Psoas muscle (tissue), 8 donors: ENCODE measurements around the gene DYNC1LI1. TPM values are rescaled to one million over a fixed set of nuclear protein-coding genes. Genes with fewer than 3 reads are reported as not detected.
A peak's percentile ranks its signal among the peaks of the same experiment; 100 is the strongest.

Experiments used
- ATAC-seq, 4 donors: fragments of 200-7000 bp; cut with Tn5 transposase; one replicate each; pipeline ENCODE4 v1.9.1; 2020; ENCODE audit warnings: moderate library complexity in 3 of 4, mild to moderate bottlenecking in 2 of 4
- DNase-seq, 2 donors: peaks; one replicate each; pipeline ENCODE4 v3.0.0-alpha.2; 2020
- H3K27ac ChIP-seq: fragments of 200-600 bp; one replicate; pipeline ENCODE4 v1.8.0; 2022
- H3K27me3 ChIP-seq, 3 donors: fragments of 200-600 bp in 1 of 3; one replicate each; pipeline versions ENCODE4 v1.6.1 to v1.8.0; 2013 to 2022; ENCODE audit warnings: low read length in 2 of 3, mild to moderate bottlenecking in 2 of 3, moderate library complexity in 1 of 3; ENCODE audit not compliant: insufficient read depth in 3 of 3
- H3K36me3 ChIP-seq, 2 donors: fragments of 200-600 bp in 1 of 2; one replicate each; pipeline versions ENCODE4 v1.6.1 to v1.8.0; 2013 to 2022; ENCODE audit warnings: low read depth in 1 of 2, mild to moderate bottlenecking in 1 of 2, moderate library complexity in 1 of 2; ENCODE audit not compliant: insufficient read depth in 1 of 2
- H3K4me1 ChIP-seq: fragments of 200-600 bp; one replicate; pipeline ENCODE4 v1.8.0; 2022
- H3K4me3 ChIP-seq: fragments of 200-600 bp; one replicate; pipeline ENCODE4 v1.8.0; 2022; ENCODE audit warnings: mild to moderate bottlenecking
- H3K9me3 ChIP-seq: fragments of 200-600 bp; one replicate; pipeline ENCODE4 v1.8.0; 2022
- WGBS, 3 donors: extraction: QIAGEN DNeasy Blood & Tissue Kit; methylation state at CpG; one replicate each; pipeline versions ENCODE4 v1.1.6 to v1.1.7; 2013; 5-methylcytosine and 5-hydroxymethylcytosine counted together
- intact Hi-C, 2 donors: fragments of 100-400 bp; cut with DNase I; formaldehyde crosslinking; loops; one replicate each; pipeline versions ENCODE4 v1.11.0 to v1.14.2; 2022
- polyA plus RNA-seq, 3 donors: library from polyadenylated mRNA; stranded (reverse); fragments of 200-250 nt; gene quantifications; one replicate each; pipeline ENCODE4 v1.2.3, GENCODE V29; 2013
- total RNA-seq, 4 donors: library from RNA; stranded (reverse); fragmentation: NEBNext Ultra II Directional in 2 of 4; extraction: Animal tissue kit (Norgen Biotek cat#: 25700) in 2 of 4; gene quantifications; one replicate each; pipeline versions ENCODE4 v1.2.1 to v1.2.4, GENCODE V29; 2021 to 2023
- TF ChIP-seq, protein P1 (sequence below): fragments of 200-600 bp; IDR thresholded peaks from one replicate; pipeline ENCODE4 v1.8.0; 2022; ENCODE audit warnings: antibody characterized with exemption
- donor health status: healthy with polysubstance abuse.
- donor health status: DM: no; HTN: no; CAD: no; lungs with moderate emphysema.
- donor health status: Bipolar disorder and iron deficiency.
- donor health status: healthy.
- donor health status: DM: yes; HTN: yes; CAD: no.
- donor health status: DM: no; HTN: no; CAD: no.
- donor health status: DM: no; HTN: no; CAD: no.
- donor health status: DM: yes; HTN: yes; CAD: no.

DYNC1LI1 gene
- total and polyA plus RNA-seq, 7 donors = 37.4 to 56.8 (median 47.3) TPM

DNA sequence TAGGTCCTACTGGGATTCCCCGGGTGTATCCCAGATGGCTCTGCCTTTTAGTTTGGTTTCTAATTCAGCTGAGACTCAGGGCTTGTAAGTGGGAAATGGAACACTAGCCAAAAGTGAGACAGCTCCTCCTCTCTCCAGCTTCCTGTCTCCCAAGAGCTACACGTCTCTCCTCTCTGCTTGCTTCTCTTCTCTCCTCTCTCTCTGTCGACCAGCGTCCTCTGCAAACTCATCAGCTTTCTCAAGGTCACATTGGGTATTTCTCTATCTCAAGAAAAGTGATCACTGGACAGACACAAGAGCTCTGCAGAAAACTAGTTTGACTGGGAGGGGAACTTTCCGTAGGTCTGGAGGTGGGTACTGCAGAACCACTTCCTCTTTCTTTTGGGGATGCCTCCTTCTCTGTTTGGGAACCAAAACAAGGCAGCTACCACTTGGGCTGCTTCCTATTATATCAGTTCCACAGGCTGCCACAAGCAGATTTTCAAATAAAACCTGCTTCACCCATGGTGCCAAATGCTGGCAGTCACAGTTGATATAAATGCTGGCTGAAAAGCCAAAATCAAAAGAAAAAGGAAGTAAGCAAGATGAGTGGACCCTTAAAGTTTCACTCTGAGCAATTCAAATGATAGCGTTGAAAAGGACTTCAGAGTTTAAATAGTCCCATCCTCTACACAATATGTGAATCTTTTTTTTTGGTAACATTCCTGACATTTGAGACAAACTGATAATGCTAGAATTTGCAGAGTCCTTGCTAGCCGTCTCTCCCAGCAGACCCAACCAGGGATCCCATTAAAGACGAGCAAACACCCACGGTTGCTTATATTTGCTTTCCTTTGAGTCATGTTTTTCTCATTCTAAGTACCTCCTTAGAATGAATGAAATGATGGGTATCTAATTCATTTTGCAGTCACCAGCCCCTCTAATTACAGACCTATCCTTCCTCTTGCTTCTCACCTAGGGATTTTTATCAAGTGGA is 7.2 kb upstream of the DYNC1LI1 start:
- peaks cover 0 to 3% (median 0%) of the 10 kb centered on the region in 3 donors for H3K27me3 ChIP-seq
- no peaks in the 10 kb centered on the region for H3K36me3 ChIP-seq
- ATAC-seq (no peak), DNase-seq (no peak)
- WGBS, 3 donors = 34 to 45% (median 38%) methylated on average over 9 of the region's 9 CpGs
- no peaks in the 10 kb centered on the region for H3K4me1 ChIP-seq
- intact Hi-C loops = loop anchor here in 1 of 2 donors (10.0 kb wide), 1 partner anchor 107 kb away; the partner anchor contains the start of gene CNOT10
- TF ChIP-seq, protein P1, sequence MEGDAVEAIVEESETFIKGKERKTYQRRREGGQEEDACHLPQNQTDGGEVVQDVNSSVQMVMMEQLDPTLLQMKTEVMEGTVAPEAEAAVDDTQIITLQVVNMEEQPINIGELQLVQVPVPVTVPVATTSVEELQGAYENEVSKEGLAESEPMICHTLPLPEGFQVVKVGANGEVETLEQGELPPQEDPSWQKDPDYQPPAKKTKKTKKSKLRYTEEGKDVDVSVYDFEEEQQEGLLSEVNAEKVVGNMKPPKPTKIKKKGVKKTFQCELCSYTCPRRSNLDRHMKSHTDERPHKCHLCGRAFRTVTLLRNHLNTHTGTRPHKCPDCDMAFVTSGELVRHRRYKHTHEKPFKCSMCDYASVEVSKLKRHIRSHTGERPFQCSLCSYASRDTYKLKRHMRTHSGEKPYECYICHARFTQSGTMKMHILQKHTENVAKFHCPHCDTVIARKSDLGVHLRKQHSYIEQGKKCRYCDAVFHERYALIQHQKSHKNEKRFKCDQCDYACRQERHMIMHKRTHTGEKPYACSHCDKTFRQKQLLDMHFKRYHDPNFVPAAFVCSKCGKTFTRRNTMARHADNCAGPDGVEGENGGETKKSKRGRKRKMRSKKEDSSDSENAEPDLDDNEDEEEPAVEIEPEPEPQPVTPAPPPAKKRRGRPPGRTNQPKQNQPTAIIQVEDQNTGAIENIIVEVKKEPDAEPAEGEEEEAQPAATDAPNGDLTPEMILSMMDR = no peak
- no peak overlapping the region for H3K4me3 ChIP-seq
- no peaks in the 10 kb centered on the region for H3K9me3 ChIP-seq
- H3K27ac ChIP-seq = no peak overlapping the region

DNA sequence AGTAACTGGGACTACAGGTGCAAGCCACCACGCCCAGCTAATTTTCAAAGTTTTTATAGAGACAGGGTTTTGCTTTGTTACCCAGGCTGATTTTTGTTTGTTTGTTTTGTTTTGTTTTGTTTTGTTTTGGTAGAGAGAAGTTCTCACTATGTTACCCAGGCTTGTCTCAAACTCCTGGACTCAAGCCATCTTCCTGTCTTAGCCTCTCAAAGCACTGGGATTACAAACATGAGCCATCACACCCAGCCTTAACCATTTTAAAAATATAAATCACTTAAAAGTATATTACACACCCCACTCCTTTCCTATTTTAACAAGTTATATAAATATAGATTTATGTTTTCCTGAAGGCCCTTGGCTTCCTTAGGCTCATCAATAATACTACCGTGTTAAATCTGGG is 6.5 kb upstream of the DYNC1LI1 start:
- TF ChIP-seq, protein P1 = no peak
- Histone ChIP-seq H3K27me3 (no peaks in the 10 kb centered on the region), H3K4me3 (no peak overlapping the region), H3K4me1 (no peaks in the 10 kb centered on the region), H3K27ac (no peak overlapping the region), H3K36me3 (no peaks in the 10 kb centered on the region), H3K9me3 (no peaks in the 10 kb centered on the region)
- DNase-seq (no peak), ATAC-seq (no peak)
- WGBS, 3 donors = 60 to 63% (median 63%) methylated on average over 2 of the region's 2 CpGs
- intact Hi-C loops = loop anchor here in 1 of 2 donors (10.0 kb wide), 1 partner anchor 108 kb away; the partner anchor contains the start of gene CNOT10

DNA sequence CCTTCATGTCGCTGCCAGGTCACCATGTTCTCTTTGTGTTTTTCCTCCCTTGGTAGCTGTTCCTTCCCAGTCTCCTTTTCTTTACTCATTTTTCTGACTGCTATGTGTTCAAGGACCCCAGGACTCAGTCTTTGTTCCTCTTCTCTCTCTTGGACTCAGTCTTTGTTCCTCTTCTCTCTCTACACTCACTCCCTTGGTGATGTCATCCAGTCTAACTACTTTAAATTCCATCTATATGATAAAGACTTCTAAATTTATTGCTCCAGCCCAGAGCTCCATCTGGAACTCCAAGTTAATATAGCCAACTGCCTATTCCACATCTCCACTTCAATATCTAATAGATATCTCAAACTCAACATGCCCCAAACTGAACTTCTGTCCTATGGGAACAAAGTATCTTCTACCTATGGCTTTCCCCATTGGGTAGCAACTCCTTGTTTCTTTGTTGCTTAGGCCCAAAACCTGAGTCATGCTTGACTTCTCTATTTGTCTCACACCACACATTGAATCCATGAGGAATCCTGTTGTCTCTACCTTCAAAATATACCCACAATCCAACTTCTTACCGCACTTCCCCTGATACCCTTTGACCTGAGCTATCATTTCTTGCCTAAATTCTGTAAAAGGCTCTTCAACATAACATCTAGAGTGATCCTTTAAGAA is 4.9 kb upstream of the DYNC1LI1 start:
- intact Hi-C loops = loop anchor here in 1 of 2 donors (10.0 kb wide), 1 partner anchor 109 kb away; the partner anchor contains the start of gene CNOT10
- Histone ChIP-seq H3K36me3 (no peaks in the 10 kb centered on the region), H3K27me3 (no peaks in the 10 kb centered on the region), H3K4me1 (no peaks in the 10 kb centered on the region), H3K9me3 (no peaks in the 10 kb centered on the region), H3K27ac (no peak overlapping the region), H3K4me3 (no peak overlapping the region)
- ATAC-seq = no peak
- no peak for DNase-seq
- TF ChIP-seq, protein P1 = no peak
- WGBS, 3 donors = 94 to 95% (median 95%) methylated on average over 2 of the region's 2 CpGs

DNA sequence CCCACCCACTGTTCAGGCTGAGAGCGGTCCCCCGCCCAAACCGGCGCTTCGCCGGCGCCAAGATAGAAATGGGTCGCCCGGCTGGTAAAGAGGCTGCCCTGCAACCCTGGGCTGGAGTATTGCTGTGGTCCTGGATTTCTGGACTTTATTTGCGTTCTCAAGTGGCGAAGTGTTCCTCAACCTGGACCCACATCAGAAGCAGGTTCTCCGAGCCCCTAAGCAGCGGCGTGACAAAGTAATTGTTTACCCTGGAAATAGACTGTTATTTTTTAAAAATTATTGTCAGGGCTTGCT is 481 bp upstream of the DYNC1LI1 start:
- Histone ChIP-seq H3K4me1 (peaks cover 18% of the 10 kb centered on the region), H3K9me3 (no peaks in the 10 kb centered on the region), H3K36me3 (peaks cover 0 to 5% of the 10 kb centered on the region in 2 donors), H3K27ac (peak overlapping the region; percentile 90), H3K27me3 (no peaks in the 10 kb centered on the region), H3K4me3 (peak overlapping the region; percentile 71)
- TF ChIP-seq, protein P1 = no peak
- peak; percentile 62 to 76 (median 68) for ATAC-seq
- 0 to 1% (median 1%) methylated on average over 14 of the region's 14 CpGs for WGBS, 3 donors
- DNase-seq = no peak
- intact Hi-C loops = loop anchor here (5.0 to 10.0 kb wide), 3 partner anchors 69 to 114 kb away; partner anchors contain the start of genes CMTM6 (in 1 of the 2) and CNOT10 (in 1 of the 2)
